Measurements from ENCODE around the gene HAAO. TPM values are rescaled to one million over a fixed set of nuclear protein-coding genes. Genes with fewer than 3 reads are reported as not detected.
A peak's percentile ranks its signal among the peaks of the same experiment; 100 is the strongest.

The HAAO gene
- total and polyA plus RNA-seq, 2 experiments from 2014 or later, result 2.6 to 3.2 TPM

DNA sequence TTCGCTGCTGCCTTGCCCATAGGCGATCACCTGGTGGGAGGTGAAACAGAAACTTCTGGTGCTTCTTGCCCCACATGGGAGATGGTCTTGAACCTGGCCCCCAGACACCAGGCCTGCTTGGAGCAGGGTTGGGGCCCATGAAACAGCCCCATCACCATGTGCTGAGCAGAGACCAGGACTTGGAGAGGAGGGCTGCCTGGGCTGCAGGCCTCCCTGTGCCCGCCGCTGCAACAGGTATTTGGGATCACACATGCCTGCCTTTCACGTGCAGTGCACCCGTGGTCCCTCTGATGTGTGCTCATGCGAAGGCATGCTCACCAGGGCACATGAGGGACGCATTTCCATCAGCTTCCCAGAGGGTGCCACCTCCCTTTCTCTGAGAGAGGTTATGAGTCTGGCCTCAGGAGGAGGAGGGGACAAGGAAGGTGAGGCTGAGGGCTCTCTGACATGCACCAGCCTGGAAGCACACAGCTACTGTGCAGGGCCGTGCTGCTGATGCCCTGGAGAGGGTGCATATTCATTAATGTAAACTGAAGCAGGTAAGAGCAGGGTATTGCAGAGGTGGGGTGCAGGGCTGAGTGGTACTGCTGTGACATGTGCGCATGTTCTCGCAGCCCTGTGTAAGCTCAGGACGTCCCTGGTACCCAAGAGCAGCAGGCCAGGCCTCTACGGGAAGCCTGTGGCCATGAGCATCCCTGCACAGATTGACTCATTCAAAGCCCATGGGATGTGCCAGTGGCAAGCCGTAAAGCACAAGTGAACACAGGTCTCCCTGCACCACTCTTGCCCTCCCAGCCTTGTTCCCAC, 24.3 kb downstream of the HAAO start:
- Histone ChIP-seq H3K4me1 (ENCODE audit: insufficient read depth) (peaks cover 5% of the 10 kb centered on the region; the same call in 1 of the 2 replicates), H3K4me3 (no peak overlapping the region), H3F3A (replicated peaks; ENCODE audit: low read depth) (no peaks in the 10 kb centered on the region), H4K20me1 (replicated peaks; ENCODE audit: insufficient read depth) (no peaks in the 10 kb centered on the region), H2AFZ (no peak overlapping the region), H3K36me3 (ENCODE audit: insufficient read depth) (no peaks in the 10 kb centered on the region), H3K79me2 (replicated peaks; ENCODE audit: insufficient read depth) (no peaks in the 10 kb centered on the region), H3K9me2 (ENCODE audit: insufficient read depth) (no peaks in the 10 kb centered on the region), H3K4me2 (no peak overlapping the region), H3K27ac (ENCODE audit: low read depth) (no peak overlapping the region), H3K27me3 (ENCODE audit: insufficient read depth) (no peaks in the 10 kb centered on the region)
- no peak overlapping the region for H3K4me3 Mint-ChIP-seq
- no peaks in the 10 kb centered on the region for H3K9me3 Mint-ChIP-seq
- peaks cover 15% of the 10 kb centered on the region for H3K4me1 Mint-ChIP-seq
- H3K27me3 Mint-ChIP-seq (ENCODE audit: insufficient read depth, low read depth, poor library complexity), result peaks cover 6% of the 10 kb centered on the region
- peaks cover 2% of the 10 kb centered on the region; the same call in 2 of the 3 replicates for H3K36me3 Mint-ChIP-seq (ENCODE audit: low read depth)
- 0 out of 2 replicates have a peak overlapping the region, but pooled peaks have one; percentile 13 for H3K27ac Mint-ChIP-seq
- DNase-seq (ENCODE audit: low spot score), result no peak
- ATAC-seq, result no peak
- TF ChIP-seq STAT1 (IDR thresholded peaks at IDR 0.05; ENCODE audit: unreplicated experiment), result no peak
- TF ChIP-seq NANOG (IDR thresholded peaks at IDR 0.05; ENCODE audit: borderline replicate concordance), result no peak
- no peak for TF ChIP-seq EZH2phosphoT487 (IDR thresholded peaks at IDR 0.05; ENCODE audit: unreplicated experiment)
- no peak for TF ChIP-seq POLR2AphosphoS5 (IDR thresholded peaks at IDR 0.05; ENCODE audit: low read depth)
- TF ChIP-seq ETS1 (IDR thresholded peaks at IDR 0.05), result no peak
- TF ChIP-seq REST (IDR thresholded peaks at IDR 0.05; ENCODE audit: unreplicated experiment), result no peak
- TF ChIP-seq, protein P1, sequence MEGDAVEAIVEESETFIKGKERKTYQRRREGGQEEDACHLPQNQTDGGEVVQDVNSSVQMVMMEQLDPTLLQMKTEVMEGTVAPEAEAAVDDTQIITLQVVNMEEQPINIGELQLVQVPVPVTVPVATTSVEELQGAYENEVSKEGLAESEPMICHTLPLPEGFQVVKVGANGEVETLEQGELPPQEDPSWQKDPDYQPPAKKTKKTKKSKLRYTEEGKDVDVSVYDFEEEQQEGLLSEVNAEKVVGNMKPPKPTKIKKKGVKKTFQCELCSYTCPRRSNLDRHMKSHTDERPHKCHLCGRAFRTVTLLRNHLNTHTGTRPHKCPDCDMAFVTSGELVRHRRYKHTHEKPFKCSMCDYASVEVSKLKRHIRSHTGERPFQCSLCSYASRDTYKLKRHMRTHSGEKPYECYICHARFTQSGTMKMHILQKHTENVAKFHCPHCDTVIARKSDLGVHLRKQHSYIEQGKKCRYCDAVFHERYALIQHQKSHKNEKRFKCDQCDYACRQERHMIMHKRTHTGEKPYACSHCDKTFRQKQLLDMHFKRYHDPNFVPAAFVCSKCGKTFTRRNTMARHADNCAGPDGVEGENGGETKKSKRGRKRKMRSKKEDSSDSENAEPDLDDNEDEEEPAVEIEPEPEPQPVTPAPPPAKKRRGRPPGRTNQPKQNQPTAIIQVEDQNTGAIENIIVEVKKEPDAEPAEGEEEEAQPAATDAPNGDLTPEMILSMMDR (conservative IDR thresholded peaks at IDR 0.05; ENCODE audit: low read depth in 2 of 2), result no peak
- no peak for TF ChIP-seq ZNF462 (CRISPR knock-in tag; IDR thresholded peaks at IDR 0.05)
- TF ChIP-seq ZNF114 (CRISPR knock-in tag; IDR thresholded peaks at IDR 0.05), result no peak
- no peak for TF ChIP-seq ZNF331 (CRISPR knock-in tag; IDR thresholded peaks at IDR 0.05; ENCODE audit: low read depth)
- TF ChIP-seq CREB1 (CRISPR knock-in tag; IDR thresholded peaks at IDR 0.05; ENCODE audit: low read depth), result no peak
- TF ChIP-seq JUNB (IDR thresholded peaks at IDR 0.05; ENCODE audit: unreplicated experiment), result no peak
- TF ChIP-seq EZH2 (IDR thresholded peaks at IDR 0.05; ENCODE audit: low read depth, unreplicated experiment), result no peak
